Measurements from ENCODE around the gene RIF1.

The RIF1 gene

DNA sequence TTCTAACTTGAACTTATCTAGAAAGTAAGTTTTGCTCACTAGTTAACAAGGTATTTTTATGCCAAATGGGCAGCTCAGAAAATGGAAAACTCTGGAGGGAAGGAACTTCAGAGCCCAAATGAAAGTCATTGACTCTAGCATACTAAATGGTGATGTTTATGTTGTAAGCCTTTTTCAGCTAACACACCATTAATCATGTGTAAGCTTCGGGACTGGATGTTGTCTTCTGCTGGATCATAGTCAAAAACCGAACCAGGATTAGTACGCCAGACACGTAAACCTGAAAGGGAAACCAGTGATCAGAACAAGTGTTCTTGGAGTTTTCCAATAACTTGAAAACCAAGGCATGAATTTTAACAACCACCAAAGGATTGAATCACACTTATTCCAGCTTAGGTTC, 81.8 kb downstream of the RIF1 start:
- TF ChIP-seq, protein P1, sequence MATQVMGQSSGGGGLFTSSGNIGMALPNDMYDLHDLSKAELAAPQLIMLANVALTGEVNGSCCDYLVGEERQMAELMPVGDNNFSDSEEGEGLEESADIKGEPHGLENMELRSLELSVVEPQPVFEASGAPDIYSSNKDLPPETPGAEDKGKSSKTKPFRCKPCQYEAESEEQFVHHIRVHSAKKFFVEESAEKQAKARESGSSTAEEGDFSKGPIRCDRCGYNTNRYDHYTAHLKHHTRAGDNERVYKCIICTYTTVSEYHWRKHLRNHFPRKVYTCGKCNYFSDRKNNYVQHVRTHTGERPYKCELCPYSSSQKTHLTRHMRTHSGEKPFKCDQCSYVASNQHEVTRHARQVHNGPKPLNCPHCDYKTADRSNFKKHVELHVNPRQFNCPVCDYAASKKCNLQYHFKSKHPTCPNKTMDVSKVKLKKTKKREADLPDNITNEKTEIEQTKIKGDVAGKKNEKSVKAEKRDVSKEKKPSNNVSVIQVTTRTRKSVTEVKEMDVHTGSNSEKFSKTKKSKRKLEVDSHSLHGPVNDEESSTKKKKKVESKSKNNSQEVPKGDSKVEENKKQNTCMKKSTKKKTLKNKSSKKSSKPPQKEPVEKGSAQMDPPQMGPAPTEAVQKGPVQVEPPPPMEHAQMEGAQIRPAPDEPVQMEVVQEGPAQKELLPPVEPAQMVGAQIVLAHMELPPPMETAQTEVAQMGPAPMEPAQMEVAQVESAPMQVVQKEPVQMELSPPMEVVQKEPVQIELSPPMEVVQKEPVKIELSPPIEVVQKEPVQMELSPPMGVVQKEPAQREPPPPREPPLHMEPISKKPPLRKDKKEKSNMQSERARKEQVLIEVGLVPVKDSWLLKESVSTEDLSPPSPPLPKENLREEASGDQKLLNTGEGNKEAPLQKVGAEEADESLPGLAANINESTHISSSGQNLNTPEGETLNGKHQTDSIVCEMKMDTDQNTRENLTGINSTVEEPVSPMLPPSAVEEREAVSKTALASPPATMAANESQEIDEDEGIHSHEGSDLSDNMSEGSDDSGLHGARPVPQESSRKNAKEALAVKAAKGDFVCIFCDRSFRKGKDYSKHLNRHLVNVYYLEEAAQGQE (IDR thresholded peaks at IDR 0.05; ENCODE audit: insufficient read depth in 1 of 2, low read depth in 2 of 2, low read length in 2 of 2) = no peak
- TF ChIP-seq TAF1 (IDR thresholded peaks at IDR 0.05; ENCODE audit: borderline replicate concordance, insufficient read depth, low read length) (no peak), FOXP2 (optimal IDR thresholded peaks at IDR 0.05; ENCODE audit: borderline replicate concordance, extremely low read depth, extremely low read length, insufficient read depth) (no peak), POLR2AphosphoS5 (IDR thresholded peaks at IDR 0.05; ENCODE audit: low read depth, low read length) (no peak)

GRCh38 chr2:151498178-151498577, 88.5 kb downstream of the RIF1 start:
- TF ChIP-seq FOXP2 (optimal IDR thresholded peaks at IDR 0.05; ENCODE audit: borderline replicate concordance, extremely low read depth, extremely low read length, insufficient read depth) (no peak), SIN3A (IDR thresholded peaks at IDR 0.05; ENCODE audit: borderline replicate concordance, insufficient read depth, low read length) (no peak), TAF1 (IDR thresholded peaks at IDR 0.05; ENCODE audit: borderline replicate concordance, insufficient read depth, low read length) (no peak), POLR2AphosphoS5 (IDR thresholded peaks at IDR 0.05; ENCODE audit: low read depth, low read length) (no peak)
- TF ChIP-seq, protein P1 (IDR thresholded peaks at IDR 0.05; ENCODE audit: insufficient read depth in 1 of 2, low read depth in 2 of 2, low read length in 2 of 2) = no peak

DNA sequence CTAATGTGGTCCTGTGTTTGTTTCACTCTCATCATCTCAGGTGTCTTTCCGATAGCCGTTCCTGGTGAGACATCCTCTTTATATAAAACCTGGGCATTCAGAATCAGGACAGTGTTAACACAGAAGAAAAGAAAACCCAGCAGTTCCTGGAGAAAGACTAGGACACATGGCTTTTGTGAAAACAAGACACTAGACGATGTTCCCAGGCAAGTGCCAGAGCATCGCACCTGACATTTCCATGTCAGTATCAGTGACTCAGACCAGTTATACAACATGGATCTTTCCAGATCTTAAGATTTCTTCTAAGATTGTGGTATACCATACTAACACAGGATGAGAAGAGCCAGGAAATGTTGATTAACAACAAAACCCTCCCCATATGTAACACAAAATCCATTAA, 96.5 kb downstream of the RIF1 start:
- TF ChIP-seq SIN3A (IDR thresholded peaks at IDR 0.05; ENCODE audit: borderline replicate concordance, insufficient read depth, low read length) (no peak), POLR2AphosphoS5 (IDR thresholded peaks at IDR 0.05; ENCODE audit: low read depth, low read length) (no peak), FOXP2 (optimal IDR thresholded peaks at IDR 0.05; ENCODE audit: borderline replicate concordance, extremely low read depth, extremely low read length, insufficient read depth) (no peak), TAF1 (IDR thresholded peaks at IDR 0.05; ENCODE audit: borderline replicate concordance, insufficient read depth, low read length) (no peak)
- TF ChIP-seq, protein P1 (IDR thresholded peaks at IDR 0.05; ENCODE audit: insufficient read depth in 1 of 2, low read depth in 2 of 2, low read length in 2 of 2) = no peak

GRCh38 chr2:151508519-151508918, 98.8 kb downstream of the RIF1 start:
- TF ChIP-seq, protein P1 (IDR thresholded peaks at IDR 0.05; ENCODE audit: insufficient read depth in 1 of 2, low read depth in 2 of 2, low read length in 2 of 2) = no peak
- TF ChIP-seq FOXP2 (optimal IDR thresholded peaks at IDR 0.05; ENCODE audit: borderline replicate concordance, extremely low read depth, extremely low read length, insufficient read depth) = no peak
- TF ChIP-seq SIN3A (IDR thresholded peaks at IDR 0.05; ENCODE audit: borderline replicate concordance, insufficient read depth, low read length) = no peak
- TF ChIP-seq TAF1 (IDR thresholded peaks at IDR 0.05; ENCODE audit: borderline replicate concordance, insufficient read depth, low read length) = no peak
- TF ChIP-seq POLR2AphosphoS5 (IDR thresholded peaks at IDR 0.05; ENCODE audit: low read depth, low read length) = no peak

DNA sequence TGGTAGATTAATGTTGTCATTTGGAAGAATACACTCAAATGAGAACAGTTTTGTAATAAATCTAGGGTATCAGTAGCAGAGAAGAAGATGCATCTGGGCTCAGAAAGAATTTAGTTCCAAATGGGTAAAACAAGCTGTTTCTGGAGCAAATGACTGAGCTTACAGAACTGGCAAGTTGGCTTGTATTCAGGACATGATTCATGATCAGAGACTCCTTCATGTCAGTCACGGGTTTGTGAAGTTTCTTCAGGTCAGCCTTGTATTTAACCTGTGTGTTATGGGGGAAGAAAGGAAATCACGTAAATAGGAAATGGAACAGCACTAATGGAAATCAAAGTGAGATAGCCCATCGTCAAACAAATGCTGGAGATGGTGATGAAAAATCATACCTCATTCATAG, 109.1 kb downstream of the RIF1 start:
- no peak for TF ChIP-seq SIN3A (IDR thresholded peaks at IDR 0.05; ENCODE audit: borderline replicate concordance, insufficient read depth, low read length)
- TF ChIP-seq POLR2AphosphoS5 (IDR thresholded peaks at IDR 0.05; ENCODE audit: low read depth, low read length) = no peak
- no peak for TF ChIP-seq TAF1 (IDR thresholded peaks at IDR 0.05; ENCODE audit: borderline replicate concordance, insufficient read depth, low read length)
- no peak for TF ChIP-seq FOXP2 (optimal IDR thresholded peaks at IDR 0.05; ENCODE audit: borderline replicate concordance, extremely low read depth, extremely low read length, insufficient read depth)
- TF ChIP-seq, protein P1 (IDR thresholded peaks at IDR 0.05; ENCODE audit: insufficient read depth in 1 of 2, low read depth in 2 of 2, low read length in 2 of 2) = no peak

All from PFSK-1 (cell line).